A549 (cell line): ENCODE data around the gene ADAMTS13. TPM values are rescaled to one million over a fixed set of nuclear protein-coding genes. Genes with fewer than 3 reads are reported as not detected.

Experiments
- ATAC-seq, 2 experiments: fragments of 200-7000 bp in 1 of 2; fragments of >200 bp in 1 of 2; cut with Nextera tagmentation in 1 of 2; cut with Tn5 transposase in 1 of 2; 3 replicates each; pipeline versions ENCODE4 v1.8.0 to v1.9.1; 2018 to 2020; ENCODE audit warnings: mild to moderate bottlenecking in 1 of 2, moderate library complexity in 1 of 2
- CTCF ChIA-PET: fragments of 300-600 bp; sonication (Branson Sonifier 250); formaldehyde crosslinking; extraction: SDS; loops from one replicate; lab custom pipeline; 2021; ENCODE audit warnings: antibody characterized with exemption, inconsistent platforms; lab: Yijun Ruan, JAX
- POLR2A ChIA-PET: fragments of 350-600 bp; formaldehyde crosslinking; extraction: SDS; loops from one replicate; lab custom pipeline; 2021; ENCODE audit warnings: antibody characterized with exemption, inconsistent platforms; lab: Yijun Ruan, JAX
- DNase-seq, 2 experiments: peaks; one replicate each; pipeline versions ENCODE4 v3.0.0 to v3.0.0-alpha.2; 2011 to 2016; ENCODE audit warnings: low read depth in 1 of 2, low spot score in 1 of 2
- FAIRE-seq: peaks from 2 replicates; lab custom pipeline; 2011; peaks lifted over from hg19 to GRCh38; lab: Jason Lieb, UNC
- H3K27ac ChIP-seq, 2 experiments: fragments of >200 bp; sonication (Bioruptor Twin); formaldehyde crosslinking; 3 replicates each; pipeline ENCODE4 v1.5.1; 2016 to 2017
- H3K4me1 ChIP-seq: fragments of >200 bp; sonication (Bioruptor Twin); formaldehyde crosslinking; 3 replicates; pipeline ENCODE4 v1.6.1; 2016
- H3K4me2 ChIP-seq: fragments of >200 bp; sonication (Bioruptor Twin); formaldehyde crosslinking; 3 replicates; pipeline ENCODE4 v1.6.1; 2016
- H3K4me3 ChIP-seq: fragments of >200 bp; sonication (Bioruptor Twin); formaldehyde crosslinking; 3 replicates; pipeline ENCODE4 v1.5.1; 2016
- H3K9me3 ChIP-seq: fragments of >200 bp; sonication (Bioruptor Twin); formaldehyde crosslinking; 3 replicates; pipeline ENCODE4 v1.6.1; 2016
- BCL3 ChIP-seq: fragments of >200 bp; sonication (Bioruptor Twin); formaldehyde crosslinking; IDR thresholded peaks from 3 replicates; pipeline ENCODE4 v1.6.1; 2016
- EP300 ChIP-seq, 2 experiments: fragments of >200 bp; sonication (Bioruptor Twin); formaldehyde crosslinking; IDR thresholded peaks; 2 replicates in 1 of 2; 3 replicates in 1 of 2; pipeline ENCODE4 v1.6.1; 2016 to 2017
- FOSL2 ChIP-seq, 2 experiments: fragments of 450-650 bp in 1 of 2; fragments of >200 bp in 1 of 2; sonication (Bioruptor Twin) in 1 of 2; formaldehyde crosslinking; IDR thresholded peaks; 2 replicates each; pipeline versions ENCODE4 v1.5.0 to v1.6.1; 2016 to 2020; ENCODE audit warnings: mild to moderate bottlenecking in 1 of 2, moderate library complexity in 1 of 2
- HMGXB4 ChIP-seq: fragments of 250-450 bp; sonication (Bioruptor Pico); IDR thresholded peaks from 2 replicates; pipeline ENCODE4 v1.5.0; 2021; ENCODE audit warnings: mild to moderate bottlenecking, moderate library complexity, borderline replicate concordance
- HOXB5 ChIP-seq: fragments of 250-450 bp; sonication (Bioruptor Pico); IDR thresholded peaks from 2 replicates; pipeline ENCODE4 v1.5.0; 2020; ENCODE audit warnings: mild to moderate bottlenecking, moderate library complexity
- JUNB ChIP-seq: fragments of >200 bp; sonication (Bioruptor Twin); formaldehyde crosslinking; IDR thresholded peaks from 2 replicates; pipeline ENCODE4 v1.6.1; 2016
- MAZ ChIP-seq: fragments of 150-350 bp; IDR thresholded peaks from 2 replicates; pipeline ENCODE4 v1.6.1; 2014; ENCODE audit warnings: antibody characterized with exemption, low read depth, low read length, borderline replicate concordance
- NPAS2 ChIP-seq: fragments of 250-450 bp; sonication (Bioruptor Pico); IDR thresholded peaks from 2 replicates; pipeline ENCODE4 v1.8.0; 2022; ENCODE audit warnings: mild to moderate bottlenecking, moderate library complexity, borderline replicate concordance
- NR3C1 ChIP-seq: fragments of >200 bp; sonication (Bioruptor Twin); formaldehyde crosslinking; IDR thresholded peaks from 3 replicates; pipeline ENCODE4 v1.6.1; 2017
- PBX3 ChIP-seq: IDR thresholded peaks from 2 replicates; pipeline ENCODE4 v1.6.1; 2012
- POLR2A ChIP-seq: IDR thresholded peaks from 2 replicates; pipeline ENCODE4 v1.6.1; 2012; ENCODE audit warnings: mild to moderate bottlenecking, low read length
- RARB ChIP-seq: fragments of 250-450 bp; sonication (Bioruptor Pico); IDR thresholded peaks from 2 replicates; pipeline ENCODE4 v1.8.0; 2021; ENCODE audit warnings: mild to moderate bottlenecking, moderate library complexity
- RNF2 ChIP-seq: fragments of 200-600 bp; sonication (generic); IDR thresholded peaks from 2 replicates; pipeline ENCODE4 v1.6.1; 2016; ENCODE audit warnings: low read depth, mild to moderate bottlenecking, antibody characterized with exemption, moderate library complexity, borderline replicate concordance
- SMC3 ChIP-seq: fragments of >200 bp; sonication (Bioruptor Twin); formaldehyde crosslinking; IDR thresholded peaks from 3 replicates; pipeline ENCODE4 v1.6.1; 2018; ENCODE audit warnings: inconsistent platforms
- TFCP2L1 ChIP-seq: fragments of 250-450 bp; sonication (Bioruptor Pico); IDR thresholded peaks from 2 replicates; pipeline ENCODE4 v1.5.0; 2021; ENCODE audit warnings: mild to moderate bottlenecking
- TP53 ChIP-seq: fragments of 250-450 bp; sonication (Bioruptor Pico); IDR thresholded peaks from 2 replicates; pipeline ENCODE4 v1.5.0; 2021; ENCODE audit warnings: mild to moderate bottlenecking, moderate library complexity
- ZC3H11A ChIP-seq: fragments of 450-650 bp; IDR thresholded peaks from 2 replicates; pipeline ENCODE4 v1.6.1; 2014; ENCODE audit warnings: antibody characterized with exemption, mild to moderate bottlenecking
- ZFP36 ChIP-seq: fragments of 450-650 bp; IDR thresholded peaks from 2 replicates; pipeline ENCODE4 v1.6.1; 2014; ENCODE audit warnings: borderline replicate concordance; ENCODE audit not compliant: partially characterized antibody
- ZNF302 ChIP-seq: fragments of 250-450 bp; sonication (Bioruptor Pico); IDR thresholded peaks from 2 replicates; pipeline ENCODE4 v1.9.0; 2021; ENCODE audit warnings: inconsistent platforms, mild to moderate bottlenecking, moderate library complexity
- WGBS: methylation state at CpG from one replicate; pipeline ENCODE4 v1.1.6; 2017; ENCODE audit errors: missing lambda C conversion rate; 5-methylcytosine and 5-hydroxymethylcytosine counted together
- polyA plus RNA-seq, 4 experiments: library from polyadenylated mRNA; depleted of rRNA in 3 of 4; stranded (reverse); fragments of >200 nt; fragmentation: RNase III in 1 of 4; extraction: RNeasy Plus Mini Kit Qiagen cat#74134 plus additional on column Dnase treatment in 1 of 4; gene quantifications; 2 replicates in 3 of 4; 3 replicates in 1 of 4; pipeline ENCODE4 v1.2.3, GENCODE V29; 2011 to 2017
- TF ChIP-seq, protein P1 (sequence below): fragments of >200 bp; sonication (Bioruptor Twin); formaldehyde crosslinking; IDR thresholded peaks from 2 replicates; pipeline ENCODE4 v1.6.1; 2016

The ADAMTS13 gene
- polyA plus RNA-seq, 2 of the 4 experiments (the other 2 are of a cell fraction), result 0.80 to 0.98 TPM

GRCh38 chr9:133506653-133507038 is 84.5 kb downstream of the ADAMTS13 start (continued):
- TF ChIP-seq PBX3, result no peak
- no peak for TF ChIP-seq BCL3
- no peak for TF ChIP-seq JUNB
- TF ChIP-seq RARB (CRISPR knock-in tag), result no peak
- no peak for TF ChIP-seq NR3C1
- TF ChIP-seq HOXB5 (CRISPR knock-in tag), result no peak

- CTCF ChIA-PET, result interaction anchor here (0.7 to 1.8 kb wide), 2 partner anchors 12 to 17 kb away, joined by 3 to 5 read pairs; no protein-coding TSS in a partner anchor
These were observed 85.2 kb downstream of the ADAMTS13 start for GRCh38 chr9:133507246-133507965.

GRCh38 chr9:133508046-133508445 is 85.9 kb downstream of the ADAMTS13 start:
- FAIRE-seq, result no peak
- WGBS, result 83% methylated on average over 5 of the region's 8 CpGs
- ATAC-seq, result no peak
- no peak overlapping the region for H3K27ac ChIP-seq
- peaks cover 7% of the 10 kb centered on the region for H3K9me3 ChIP-seq
- peaks cover 13% of the 10 kb centered on the region for H3K4me1 ChIP-seq
- TF ChIP-seq SMC3 (no peak), ZNF302 (CRISPR knock-in tag) (no peak), ZFP36 (peak; percentile 13), HMGXB4 (CRISPR knock-in tag) (no peak)
- TF ChIP-seq, all 56 proteins: peak for 1
- Histone ChIP-seq H3K4me3 (no peak overlapping the region), H3K4me2 (no peak overlapping the region)
- DNase-seq, result no peak
- ChIA-PET POLR2A (no interaction called here), CTCF (interaction anchor here (1.8 kb wide), 1 partner anchor 12 kb away, joined by 5 read pairs; no protein-coding TSS in a partner anchor)

More at GRCh38 chr9:133507246-133507965, 85.2 kb downstream of the ADAMTS13 start:
- FAIRE-seq (no peak), DNase-seq (no peak), ATAC-seq (no peak)
- no peak overlapping the region for H3K27ac ChIP-seq
- 64% methylated on average over 18 of the region's 24 CpGs for WGBS
- no peak overlapping the region for H3K4me3 ChIP-seq
- peaks cover 13% of the 10 kb centered on the region for H3K4me1 ChIP-seq
- peaks cover 14% of the 10 kb centered on the region for H3K9me3 ChIP-seq
- POLR2A ChIA-PET, result no interaction called here
- no peak for TF ChIP-seq EP300 (IDR thresholded peaks at IDR 0.05)
- TF ChIP-seq POLR2A, result no peak
- TF ChIP-seq NPAS2 (CRISPR knock-in tag), result no peak
- TF ChIP-seq FOSL2 (IDR thresholded peaks at IDR 0.05), result no peak
- TF ChIP-seq FOSL2 (CRISPR knock-in tag; IDR thresholded peaks at IDR 0.05), result no peak
- TF ChIP-seq, protein P1, sequence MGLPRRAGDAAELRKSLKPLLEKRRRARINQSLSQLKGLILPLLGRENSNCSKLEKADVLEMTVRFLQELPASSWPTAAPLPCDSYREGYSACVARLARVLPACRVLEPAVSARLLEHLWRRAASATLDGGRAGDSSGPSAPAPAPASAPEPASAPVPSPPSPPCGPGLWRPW, result no peak
- TF ChIP-seq MAZ, result no peak
- TF ChIP-seq ZC3H11A, result no peak
- TF ChIP-seq TP53 (CRISPR knock-in tag), result no peak
- TF ChIP-seq ZNF302 (CRISPR knock-in tag), result no peak
- TF ChIP-seq RNF2, result no peak
- no peak for TF ChIP-seq TFCP2L1 (CRISPR knock-in tag)
- no peak overlapping the region for H3K4me2 ChIP-seq

Other genes starting within 250 kb of the ADAMTS13 start
- not detected in 2 replicates for gene OBP2B, start 213.1 kb upstream of the ADAMTS13 start, polyA plus RNA-seq (2011; rRNA removed)
- not detected in 3 replicates for gene OBP2B, start 213.1 kb upstream of the ADAMTS13 start, polyA plus RNA-seq (2017; fragmentation: RNase III; extraction: RNeasy Plus Mini Kit Qiagen cat#74134 plus additional on column Dnase treatment)
- not detected in 2 replicates for gene ABO, start 147.2 kb upstream of the ADAMTS13 start, polyA plus RNA-seq (2011; rRNA removed)
- gene ABO, start 147.2 kb upstream of the ADAMTS13 start, polyA plus RNA-seq (2017; fragmentation: RNase III; extraction: RNeasy Plus Mini Kit Qiagen cat#74134 plus additional on column Dnase treatment), result not detected in 3 replicates
- gene SURF6, start 86.2 kb upstream of the ADAMTS13 start, polyA plus RNA-seq (2011; rRNA removed), result 7.1 and 10.5 TPM in 2 replicates
- gene SURF6, start 86.2 kb upstream of the ADAMTS13 start, polyA plus RNA-seq (2017; fragmentation: RNase III; extraction: RNeasy Plus Mini Kit Qiagen cat#74134 plus additional on column Dnase treatment), result 23.0 to 26.8 TPM (median 25.1 TPM) in 3 replicates
- 15.7 and 18.4 TPM in 2 replicates for gene MED22, start 74.2 kb upstream of the ADAMTS13 start, polyA plus RNA-seq (2011; rRNA removed)
- gene MED22, start 74.2 kb upstream of the ADAMTS13 start, polyA plus RNA-seq (2017; fragmentation: RNase III; extraction: RNeasy Plus Mini Kit Qiagen cat#74134 plus additional on column Dnase treatment), result 20.4 to 22.8 TPM (median 22.0 TPM) in 3 replicates
- gene RPL7A, start 74.1 kb upstream of the ADAMTS13 start, polyA plus RNA-seq (2011; rRNA removed), result 2,218 and 2,405 TPM in 2 replicates
- 2,511 to 2,766 TPM (median 2,608 TPM) in 3 replicates for gene RPL7A, start 74.1 kb upstream of the ADAMTS13 start, polyA plus RNA-seq (2017; fragmentation: RNase III; extraction: RNeasy Plus Mini Kit Qiagen cat#74134 plus additional on column Dnase treatment)
- 47.5 and 63.0 TPM in 2 replicates for gene SURF1, start 65.9 kb upstream of the ADAMTS13 start, polyA plus RNA-seq (2011; rRNA removed)
- 25.3 to 28.6 TPM (median 27.7 TPM) in 3 replicates for gene SURF1, start 65.9 kb upstream of the ADAMTS13 start, polyA plus RNA-seq (2017; fragmentation: RNase III; extraction: RNeasy Plus Mini Kit Qiagen cat#74134 plus additional on column Dnase treatment)
- gene SURF2, start 65.8 kb upstream of the ADAMTS13 start, polyA plus RNA-seq (2011; rRNA removed), result 15.4 and 25.2 TPM in 2 replicates
- gene SURF2, start 65.8 kb upstream of the ADAMTS13 start, polyA plus RNA-seq (2017; fragmentation: RNase III; extraction: RNeasy Plus Mini Kit Qiagen cat#74134 plus additional on column Dnase treatment), result 34.9 to 36.9 TPM (median 35.6 TPM) in 3 replicates
- gene SURF4, start 46.3 kb upstream of the ADAMTS13 start, polyA plus RNA-seq (2011; rRNA removed), result 169 and 174 TPM in 2 replicates
- 140 to 159 TPM (median 158 TPM) in 3 replicates for gene SURF4, start 46.3 kb upstream of the ADAMTS13 start, polyA plus RNA-seq (2017; fragmentation: RNase III; extraction: RNeasy Plus Mini Kit Qiagen cat#74134 plus additional on column Dnase treatment)
- gene STKLD1, start 46.0 kb upstream of the ADAMTS13 start, polyA plus RNA-seq (2011; rRNA removed), result 1.1 and 1.6 TPM in 2 replicates
- gene STKLD1, start 46.0 kb upstream of the ADAMTS13 start, polyA plus RNA-seq (2017; fragmentation: RNase III; extraction: RNeasy Plus Mini Kit Qiagen cat#74134 plus additional on column Dnase treatment), result 0.29 to 1.4 TPM (median 1.2 TPM) in 3 replicates
- 20.6 and 25.8 TPM in 2 replicates for gene REXO4, start 4.4 kb upstream of the ADAMTS13 start, polyA plus RNA-seq (2011; rRNA removed)
- gene REXO4, start 4.4 kb upstream of the ADAMTS13 start, polyA plus RNA-seq (2017; fragmentation: RNase III; extraction: RNeasy Plus Mini Kit Qiagen cat#74134 plus additional on column Dnase treatment), result 30.3 to 31.7 TPM (median 31.0 TPM) in 3 replicates
- gene CACFD1, start 37.6 kb downstream of the ADAMTS13 start, polyA plus RNA-seq (2011; rRNA removed), result 6.2 and 8.0 TPM in 2 replicates
- 3.1 to 5.2 TPM (median 5.0 TPM) in 3 replicates for gene CACFD1, start 37.6 kb downstream of the ADAMTS13 start, polyA plus RNA-seq (2017; fragmentation: RNase III; extraction: RNeasy Plus Mini Kit Qiagen cat#74134 plus additional on column Dnase treatment)
- gene SLC2A6, start 56.7 kb downstream of the ADAMTS13 start, polyA plus RNA-seq (2011; rRNA removed), result 3.7 and 4.6 TPM in 2 replicates
- gene SLC2A6, start 56.7 kb downstream of the ADAMTS13 start, polyA plus RNA-seq (2017; fragmentation: RNase III; extraction: RNeasy Plus Mini Kit Qiagen cat#74134 plus additional on column Dnase treatment), result 15.4 to 21.2 TPM (median 20.5 TPM) in 3 replicates
- not detected in 2 replicates for gene MYMK, start 102.6 kb downstream of the ADAMTS13 start, polyA plus RNA-seq (2011; rRNA removed)
- not detected in 3 replicates for gene MYMK, start 102.6 kb downstream of the ADAMTS13 start, polyA plus RNA-seq (2017; fragmentation: RNase III; extraction: RNeasy Plus Mini Kit Qiagen cat#74134 plus additional on column Dnase treatment)
- gene ADAMTSL2, start 112.3 kb downstream of the ADAMTS13 start, polyA plus RNA-seq (2011; rRNA removed), result not detected in 2 replicates
- not detected in 3 replicates for gene ADAMTSL2, start 112.3 kb downstream of the ADAMTS13 start, polyA plus RNA-seq (2017; fragmentation: RNase III; extraction: RNeasy Plus Mini Kit Qiagen cat#74134 plus additional on column Dnase treatment)
- not detected in 2 replicates for gene FAM163B, start 187.0 kb downstream of the ADAMTS13 start, polyA plus RNA-seq (2011; rRNA removed)
- not detected in 3 replicates for gene FAM163B, start 187.0 kb downstream of the ADAMTS13 start, polyA plus RNA-seq (2017; fragmentation: RNase III; extraction: RNeasy Plus Mini Kit Qiagen cat#74134 plus additional on column Dnase treatment)
- gene DBH, start 214.0 kb downstream of the ADAMTS13 start, polyA plus RNA-seq (2011; rRNA removed), result not detected in 2 replicates
- not detected in 3 replicates for gene DBH, start 214.0 kb downstream of the ADAMTS13 start, polyA plus RNA-seq (2017; fragmentation: RNase III; extraction: RNeasy Plus Mini Kit Qiagen cat#74134 plus additional on column Dnase treatment)